ENCODE data around the gene CABP4.
"Not testable (repeated sequence)": the region's sequence is repeated elsewhere in the genome, so short reads cannot be mapped to it uniquely, and the experiment has no call there.

Gene CABP4

GRCh38 chr11:67418476-67419281 is 36.5 kb upstream of the CABP4 start:
- DNase-seq, result peak; percentile 30
- in situ Hi-C loops (cut with MboI; ENCODE audit: low pct_unique_long_range_greater_than_20kb, low sequenced_read_pairs), result no loop called here

DNA sequence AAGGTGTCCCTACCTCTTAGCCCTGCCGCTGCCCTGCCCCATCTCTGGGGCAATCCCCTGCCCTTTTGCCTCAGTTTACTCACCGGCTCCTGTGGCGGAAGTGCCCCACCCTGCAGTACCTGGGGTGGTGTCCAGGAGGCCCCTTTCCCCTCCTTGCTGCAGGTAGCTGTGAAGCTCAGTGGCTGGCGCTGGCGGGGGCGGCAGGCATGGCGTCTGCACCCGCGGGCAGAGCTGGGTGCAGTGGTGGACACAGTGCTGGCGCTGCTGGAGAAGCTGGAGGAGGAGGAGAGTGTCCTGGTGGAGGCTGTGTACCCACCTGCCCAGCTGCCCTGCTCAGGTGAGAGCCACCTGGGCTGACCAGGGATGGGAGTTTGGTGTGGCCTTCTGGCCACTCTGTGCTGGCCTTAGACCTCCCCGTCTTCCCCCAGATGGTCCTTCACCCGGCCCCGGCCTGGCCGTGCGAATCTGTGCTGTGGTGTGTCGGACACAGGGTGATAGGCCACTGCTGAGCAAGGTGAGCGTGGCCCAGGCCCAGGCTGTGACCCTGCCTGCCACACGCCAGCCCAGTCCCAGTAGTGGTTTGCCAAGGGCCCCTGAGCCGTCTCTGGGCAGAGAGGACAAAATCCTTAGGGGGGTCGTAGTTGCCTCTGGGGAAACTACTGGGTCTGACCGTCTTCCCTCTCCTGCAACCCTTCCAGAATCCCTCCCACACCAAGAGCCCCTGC is 35.7 kb upstream of the CABP4 start:
- in situ Hi-C loops (cut with MboI; ENCODE audit: low pct_unique_long_range_greater_than_20kb, low sequenced_read_pairs), result no loop called here
- DNase-seq, result no peak

- DNase-seq, result no peak
- in situ Hi-C loops (cut with MboI; ENCODE audit: low pct_unique_long_range_greater_than_20kb, low sequenced_read_pairs), result no loop called here
Observed at GRCh38 chr11:67420147-67420645, 35.0 kb upstream of the CABP4 start.

DNA sequence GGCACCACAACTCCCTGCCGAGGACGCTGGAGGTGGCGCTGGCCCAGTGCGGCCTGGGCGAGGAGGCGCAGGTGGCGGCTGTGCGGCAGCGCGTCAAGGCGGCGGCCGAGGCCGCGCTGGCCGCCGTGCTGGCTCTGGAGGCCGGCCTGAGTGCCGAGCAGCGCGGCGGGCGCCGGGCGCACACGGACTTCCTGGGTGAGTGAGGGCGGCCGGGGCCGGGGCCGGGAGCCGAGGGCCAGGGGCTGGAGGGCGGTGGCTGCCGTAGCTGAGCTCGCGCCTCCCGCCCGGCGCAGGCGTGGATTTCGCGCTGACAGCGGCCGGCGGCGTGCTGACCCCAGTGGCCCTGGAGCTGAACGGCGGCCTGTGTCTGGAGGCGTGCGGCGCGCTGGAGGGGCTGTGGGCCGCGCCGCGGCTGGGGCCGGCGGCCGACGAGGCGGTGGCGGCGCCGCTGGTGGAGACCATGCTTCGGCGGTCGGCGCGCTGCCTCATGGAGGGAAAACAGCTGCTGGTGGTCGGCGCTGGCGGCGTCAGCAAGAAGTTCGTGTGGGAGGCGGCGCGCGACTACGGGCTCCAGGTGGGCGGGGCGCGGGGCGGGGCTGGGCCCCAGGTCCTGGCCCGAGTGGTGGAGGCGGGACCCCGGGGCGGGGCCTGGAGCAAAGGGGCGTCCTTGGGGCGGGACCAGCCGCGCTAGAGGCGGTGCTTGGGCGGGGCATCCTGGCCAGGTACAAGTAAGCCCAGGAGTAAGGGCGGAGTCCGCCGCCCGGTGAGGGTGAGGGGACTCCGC is 34.3 kb upstream of the CABP4 start:
- peak; percentile 92 for DNase-seq
- in situ Hi-C loops (cut with MboI; ENCODE audit: low pct_unique_long_range_greater_than_20kb, low sequenced_read_pairs), result no loop called here

GRCh38 chr11:67421430-67422031 is 33.6 kb upstream of the CABP4 start:
- no peak for DNase-seq
- in situ Hi-C loops (cut with MboI; ENCODE audit: low pct_unique_long_range_greater_than_20kb, low sequenced_read_pairs), result no loop called here

GRCh38 chr11:67422891-67423290 is 32.3 kb upstream of the CABP4 start:
- in situ Hi-C loops (cut with MboI; ENCODE audit: low pct_unique_long_range_greater_than_20kb, low sequenced_read_pairs), result no loop called here
- DNase-seq, result no peak

- DNase-seq, result no peak
- in situ Hi-C loops (cut with MboI; ENCODE audit: low pct_unique_long_range_greater_than_20kb, low sequenced_read_pairs), result no loop called here
Observed at GRCh38 chr11:67423466-67423865, 31.7 kb upstream of the CABP4 start.

GRCh38 chr11:67423891-67424613 is 31.1 kb upstream of the CABP4 start:
- in situ Hi-C loops (cut with MboI; ENCODE audit: low pct_unique_long_range_greater_than_20kb, low sequenced_read_pairs), result no loop called here
- DNase-seq, result no peak

GRCh38 chr11:67427364-67427859 is 27.7 kb upstream of the CABP4 start:
- DNase-seq; in situ Hi-C loops (cut with MboI; ENCODE audit: low pct_unique_long_range_greater_than_20kb, low sequenced_read_pairs): not testable (repeated sequence)

DNA sequence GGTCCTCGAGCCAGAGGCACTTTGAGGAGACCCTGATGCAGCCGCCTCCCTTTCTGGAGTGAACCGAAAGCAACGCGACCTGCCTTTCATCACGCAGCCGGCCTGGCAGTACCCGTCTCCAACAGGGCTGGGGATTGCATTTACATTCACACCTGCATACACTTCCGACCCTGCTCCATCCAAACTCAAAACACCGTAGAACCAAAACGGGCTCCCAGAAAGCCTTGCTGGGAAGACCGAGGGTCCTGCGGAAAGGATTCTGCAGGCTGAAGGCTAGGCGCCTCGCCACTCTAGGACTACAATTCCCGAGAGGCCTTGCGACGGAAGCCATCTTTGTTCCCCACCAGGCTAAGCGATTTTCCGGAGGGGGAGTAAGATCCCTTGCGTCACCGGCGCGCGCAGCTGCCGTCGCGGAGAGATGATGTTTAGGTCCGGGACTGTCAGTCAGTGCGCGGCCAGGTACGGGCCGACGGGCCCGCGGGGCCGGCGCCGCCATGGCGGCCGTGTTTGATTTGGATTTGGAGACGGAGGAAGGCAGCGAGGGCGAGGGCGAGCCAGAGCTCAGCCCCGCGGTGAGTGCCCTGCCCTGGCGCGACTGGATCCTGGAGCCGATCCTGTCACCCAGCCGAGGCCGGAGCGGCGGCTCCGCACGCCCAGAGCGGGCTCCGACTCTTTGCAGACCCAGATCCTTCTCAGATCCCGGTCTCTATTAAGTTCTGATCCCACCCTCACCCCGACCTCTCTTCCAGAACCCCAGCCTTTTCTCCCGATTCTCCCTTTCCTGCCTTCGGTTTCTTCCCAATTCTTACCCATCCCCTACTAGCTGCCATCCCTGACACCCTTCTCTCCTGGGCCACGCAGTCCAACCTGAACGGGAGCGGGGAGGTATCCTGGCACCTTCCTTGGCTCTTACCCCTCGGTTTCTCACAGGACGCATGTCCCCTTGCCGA is 26.8 kb upstream of the CABP4 start, which contains the start of gene RPS6KB2:
TSS of gene RPS6KB2 (plus strand) at position 443 of the 950 bp plus-strand sequence. CDS start at position 495, 52 bp downstream.
- in situ Hi-C loops (cut with MboI; ENCODE audit: low pct_unique_long_range_greater_than_20kb, low sequenced_read_pairs), result no loop called here

GRCh38 chr11:67429038-67429668 is 26.0 kb upstream of the CABP4 start:
- DNase-seq, result no peak
- in situ Hi-C loops (cut with MboI; ENCODE audit: low pct_unique_long_range_greater_than_20kb, low sequenced_read_pairs), result no loop called here

More for the DNA sequence above, 26.8 kb upstream of the CABP4 start, which contains the start of gene RPS6KB2:
- DNase-seq, result peak; percentile 98

DNA sequence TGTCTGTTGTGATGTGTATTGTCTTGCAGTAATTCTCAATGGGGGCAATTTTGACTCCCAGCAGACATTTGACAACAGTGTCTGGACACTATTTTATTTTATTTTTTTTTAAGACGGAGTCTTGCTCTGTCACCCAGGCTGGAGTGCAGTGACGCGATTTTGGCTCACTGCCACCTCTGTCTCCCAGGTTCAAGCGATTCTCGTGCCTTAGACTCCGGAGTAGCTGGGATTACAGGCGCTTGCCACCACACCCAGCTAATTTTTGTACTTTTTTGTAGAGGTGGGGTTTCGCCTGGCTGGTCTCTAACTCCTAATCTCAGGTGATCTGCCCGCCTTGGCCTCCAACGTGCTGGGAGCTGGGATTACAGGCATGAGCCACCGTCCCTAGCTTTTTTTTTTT is 25.4 kb upstream of the CABP4 start:
- no peak for DNase-seq
- in situ Hi-C loops (cut with MboI; ENCODE audit: low pct_unique_long_range_greater_than_20kb, low sequenced_read_pairs), result no loop called here

DNA sequence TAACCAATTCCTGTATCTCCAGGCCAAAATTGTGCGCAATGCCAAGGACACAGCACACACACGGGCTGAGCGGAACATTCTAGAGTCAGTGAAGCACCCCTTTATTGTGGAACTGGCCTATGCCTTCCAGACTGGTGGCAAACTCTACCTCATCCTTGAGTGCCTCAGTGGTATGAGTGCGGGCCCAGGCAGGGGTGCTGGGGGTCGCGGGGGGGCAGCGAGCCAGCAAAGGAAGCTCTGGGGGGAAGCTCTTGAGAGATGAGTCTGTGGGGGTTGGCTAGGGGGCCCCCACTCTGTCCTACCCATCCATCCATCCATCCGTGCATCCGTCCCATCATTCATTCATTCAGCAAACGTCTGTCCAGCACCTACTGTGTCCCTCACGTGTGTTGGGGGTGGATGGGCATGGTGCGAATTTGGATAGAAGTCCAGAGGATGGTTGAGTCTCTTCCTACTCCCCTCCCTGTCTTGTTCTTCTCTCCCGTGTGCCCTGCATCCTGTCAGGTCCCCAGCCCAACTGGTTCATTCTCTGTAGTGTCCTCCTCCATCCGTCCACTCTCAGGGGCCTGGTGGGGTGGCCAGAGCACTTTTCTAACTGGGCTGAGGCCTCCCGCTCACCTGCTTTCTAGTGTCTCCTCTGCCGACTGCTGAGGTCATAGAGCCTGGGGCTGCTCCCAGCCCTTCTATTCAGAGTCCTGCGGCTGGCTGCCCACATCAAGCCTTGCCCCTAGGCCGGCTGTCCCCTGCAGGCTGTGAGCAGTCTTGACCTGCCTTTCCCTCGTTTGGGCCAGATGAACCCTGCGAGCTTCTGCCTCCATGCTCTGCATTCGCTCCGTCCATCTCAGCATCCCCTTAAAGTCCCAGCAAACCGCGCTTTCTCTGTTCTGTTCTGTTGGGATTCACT is 23.6 kb upstream of the CABP4 start:
- in situ Hi-C loops (cut with MboI; ENCODE audit: low pct_unique_long_range_greater_than_20kb, low sequenced_read_pairs), result no loop called here
- DNase-seq, result no peak

GRCh38 chr11:67432655-67433349 is 22.4 kb upstream of the CABP4 start:
- no peak for DNase-seq
- in situ Hi-C loops (cut with MboI; ENCODE audit: low pct_unique_long_range_greater_than_20kb, low sequenced_read_pairs), result no loop called here

All from KBM-7 (cell line).